Uterus (tissue), 4 donors: ENCODE results near the gene ADAMTS18. TPM values are rescaled to one million over a fixed set of nuclear protein-coding genes. Genes with fewer than 3 reads are reported as not detected.
"Not testable (repeated sequence)": the region's sequence is repeated elsewhere in the genome, so short reads cannot be mapped to it uniquely, and the experiment has no call there.

Experiments
- DNase-seq, 2 donors: peaks; one replicate each; pipeline ENCODE4 v3.0.0-alpha.2; 2019 to 2020
- H3K27ac ChIP-seq, 2 donors: fragments of 200-600 bp; sonication (generic); 1 replicate in 1 of 2; 2 replicates in 1 of 2; pipeline ENCODE4 v1.5.1; 2016 to 2018
- H3K27me3 ChIP-seq, 2 donors: fragments of 200-600 bp; sonication (generic); one replicate each; pipeline ENCODE4 v1.5.1; 2018 to 2019; ENCODE audit warnings: control low read depth in 1 of 2
- H3K36me3 ChIP-seq, 2 donors: fragments of 200-600 bp; sonication (generic); one replicate each; pipeline ENCODE4 v1.5.1; 2019; ENCODE audit warnings: control low read depth in 1 of 2
- H3K4me1 ChIP-seq, 2 donors: fragments of 200-600 bp; sonication (generic); one replicate each; pipeline ENCODE4 v1.5.1; 2018 to 2019; ENCODE audit warnings: control low read depth in 1 of 2
- H3K4me3 ChIP-seq, 2 donors: fragments of 200-600 bp; sonication (generic); 1 replicate in 1 of 2; 2 replicates in 1 of 2; pipeline ENCODE4 v1.5.1; 2018 to 2019; ENCODE audit warnings: mild to moderate bottlenecking in 1 of 2
- H3K9me3 ChIP-seq, 2 donors: fragments of 200-600 bp; sonication (generic); one replicate each; pipeline ENCODE4 v1.5.1; 2019; ENCODE audit warnings: control low read depth in 1 of 2
- CTCF ChIP-seq, 4 experiments: fragments of 200-600 bp in 2 of 4; fragments of 450-650 bp in 2 of 4; sonication (generic) in 2 of 4; IDR thresholded peaks; one replicate each; pipeline ENCODE4 v1.5.1; 2016 to 2019; ENCODE audit warnings: antibody characterized with exemption in 4 of 4, mild to moderate bottlenecking in 2 of 4, moderate library complexity in 1 of 4
- POLR2A ChIP-seq, 2 donors: fragments of 450-650 bp; IDR thresholded peaks; one replicate each; pipeline ENCODE4 v1.6.1; 2016; ENCODE audit warnings: antibody characterized with exemption in 2 of 2, mild to moderate bottlenecking in 1 of 2, moderate library complexity in 1 of 2
- intact Hi-C: fragments of 100-400 bp; cut with DNase I; formaldehyde crosslinking; loops from one replicate; pipeline ENCODE4 v1.15.1; 2023; ENCODE audit warnings: low total_unique reads
- total RNA-seq, 4 donors: library from RNA; depleted of rRNA in 3 of 4; stranded (reverse); fragments of >200 nt in 3 of 4; gene quantifications; one replicate each; pipeline versions ENCODE4 v1.1.0 to v1.2.4, GENCODE V29; 2014 to 2023
- donor health status: DM: yes; HTN: yes; CAD: no.

The ADAMTS18 gene
- total RNA-seq, 4 donors from 2014 or later = 3.5 to 5.3 TPM; not detected in 2

DNA sequence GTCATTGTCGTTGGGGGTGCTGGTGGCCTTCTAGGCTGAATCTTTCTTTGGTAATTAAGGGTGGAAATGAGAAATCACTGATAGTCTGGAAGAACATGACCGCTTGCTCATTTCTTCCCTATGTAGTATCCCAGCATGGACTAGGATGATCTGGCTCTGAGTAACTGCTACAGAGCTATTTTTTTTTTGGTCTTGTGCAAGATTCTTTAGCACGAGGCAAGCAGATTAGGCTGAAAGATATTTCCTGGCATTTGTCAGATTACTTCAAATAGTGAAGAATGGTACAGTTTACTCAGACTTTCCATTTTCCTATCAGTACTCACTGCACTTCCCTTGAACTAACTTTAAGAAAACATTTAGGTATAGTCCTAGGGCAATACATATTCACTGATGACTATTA, 146.6 kb downstream of the ADAMTS18 start:
- Histone ChIP-seq H3K27me3 (no peaks in the 10 kb centered on the region), H3K27ac (no peak overlapping the region), H3K4me3 (no peak overlapping the region), H3K36me3 (no peaks in the 10 kb centered on the region), H3K4me1 (no peaks in the 10 kb centered on the region), H3K9me3 (no peaks in the 10 kb centered on the region)
- DNase-seq = no peak
- TF ChIP-seq POLR2A (IDR thresholded peaks at IDR 0.05) (no peak), CTCF (IDR thresholded peaks at IDR 0.05) (no peak)
- intact Hi-C loops = no loop called here

DNA sequence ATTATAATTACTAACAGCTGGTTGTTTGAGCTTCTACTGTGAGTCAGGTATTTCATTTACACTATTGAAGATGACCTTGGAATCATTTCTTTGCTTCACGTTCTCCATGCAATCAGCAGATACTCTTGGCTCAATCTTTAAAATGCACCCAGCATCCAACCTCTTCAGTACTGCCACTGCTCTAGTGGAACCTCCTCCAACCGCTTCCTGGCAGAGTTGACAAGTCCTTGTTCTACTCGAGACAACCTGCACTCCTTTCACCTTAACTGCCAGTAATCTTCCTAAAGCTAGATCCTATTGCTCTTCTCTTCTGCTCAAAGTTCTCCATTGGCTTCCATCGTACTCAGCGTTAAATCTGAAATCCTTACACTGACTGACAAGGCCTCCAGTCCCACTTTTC, 149.2 kb downstream of the ADAMTS18 start:
- no peak overlapping the region for H3K4me3 ChIP-seq
- no peak for TF ChIP-seq POLR2A (IDR thresholded peaks at IDR 0.05)
- no peak for TF ChIP-seq CTCF (IDR thresholded peaks at IDR 0.05)
- no peak overlapping the region for H3K27ac ChIP-seq
- H3K27me3 ChIP-seq = no peaks in the 10 kb centered on the region
- no peaks in the 10 kb centered on the region for H3K4me1 ChIP-seq
- intact Hi-C loops = no loop called here
- no peak for DNase-seq
- no peaks in the 10 kb centered on the region for H3K9me3 ChIP-seq
- H3K36me3 ChIP-seq = no peaks in the 10 kb centered on the region

DNA sequence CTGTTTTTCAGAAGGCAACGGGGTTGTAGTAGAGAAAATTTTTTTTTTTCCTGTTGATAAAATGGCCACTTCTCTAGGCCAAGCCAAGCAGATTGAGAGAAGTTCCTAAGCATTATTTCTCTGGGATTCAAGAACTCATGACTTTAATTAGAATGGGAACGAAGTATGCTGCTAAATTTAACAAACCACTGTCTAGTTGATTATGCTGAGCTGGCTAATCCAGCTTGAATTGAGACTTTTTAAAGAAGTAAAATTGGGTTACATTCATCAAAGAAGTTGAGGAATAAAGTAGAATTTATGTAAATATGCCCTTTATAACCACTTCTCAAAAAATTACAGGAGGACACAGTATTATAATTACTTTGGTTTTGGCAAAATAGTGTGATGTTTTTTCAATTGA, 152.5 kb downstream of the ADAMTS18 start:
- no peak for DNase-seq
- Histone ChIP-seq H3K4me3 (no peak overlapping the region), H3K36me3 (no peaks in the 10 kb centered on the region), H3K9me3 (no peaks in the 10 kb centered on the region), H3K4me1 (no peaks in the 10 kb centered on the region), H3K27ac (no peak overlapping the region), H3K27me3 (no peaks in the 10 kb centered on the region)
- TF ChIP-seq CTCF (IDR thresholded peaks at IDR 0.05) = no peak
- no peak for TF ChIP-seq POLR2A (IDR thresholded peaks at IDR 0.05)
- intact Hi-C loops = no loop called here

DNA sequence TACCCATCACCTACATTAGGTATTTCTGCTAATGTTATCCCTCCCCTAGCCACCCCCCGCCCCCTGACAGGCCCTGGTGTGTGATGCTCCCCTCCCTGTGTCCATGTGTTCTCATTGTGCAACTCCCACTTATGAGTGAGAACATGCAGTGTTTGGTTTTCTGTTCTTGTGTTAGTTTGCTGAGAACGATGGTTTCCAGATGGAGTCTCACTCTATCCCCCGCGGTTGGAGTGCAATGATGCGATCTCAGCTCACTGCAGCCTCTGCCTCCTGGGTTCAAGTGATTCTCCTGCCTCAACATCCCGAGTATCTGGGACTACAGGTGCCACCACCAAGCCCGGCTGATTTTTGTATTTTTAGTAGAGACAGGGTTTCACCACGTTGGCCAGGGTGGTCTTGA, 155.5 kb downstream of the ADAMTS18 start:
- H3K36me3 ChIP-seq, H3K27me3 ChIP-seq, H3K4me3 ChIP-seq, DNase-seq, intact Hi-C loops, H3K27ac ChIP-seq, H3K9me3 ChIP-seq, H3K4me1 ChIP-seq: not testable (repeated sequence)

GRCh38 chr16:77277571-77277970, 157.3 kb downstream of the ADAMTS18 start:
- no peak for DNase-seq
- no peaks in the 10 kb centered on the region for H3K9me3 ChIP-seq
- no peaks in the 10 kb centered on the region for H3K36me3 ChIP-seq
- no peaks in the 10 kb centered on the region for H3K27me3 ChIP-seq
- no peak overlapping the region for H3K4me3 ChIP-seq
- TF ChIP-seq POLR2A (IDR thresholded peaks at IDR 0.05) (no peak), CTCF (IDR thresholded peaks at IDR 0.05) (no peak)
- intact Hi-C loops = no loop called here
- H3K4me1 ChIP-seq = no peaks in the 10 kb centered on the region
- H3K27ac ChIP-seq = no peak overlapping the region

DNA sequence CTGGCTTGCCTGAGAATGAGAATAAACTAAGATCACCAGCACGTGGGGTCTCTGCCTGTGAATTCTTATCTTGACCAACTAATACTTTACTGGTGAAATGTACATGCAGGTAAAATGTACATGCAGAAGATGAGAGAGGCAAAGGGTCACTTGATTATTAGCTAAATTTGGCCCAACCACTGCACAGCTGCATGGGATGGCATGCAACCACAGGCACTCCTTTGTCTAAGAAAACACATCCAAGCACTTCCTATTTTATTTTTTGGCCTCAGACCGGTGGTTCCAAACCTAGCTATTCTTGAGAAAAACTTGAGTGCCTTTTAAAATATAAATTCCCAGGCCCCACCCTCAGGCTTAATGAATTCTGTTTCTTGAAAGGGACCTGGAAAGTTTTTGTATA, 157.7 kb downstream of the ADAMTS18 start:
- no peak for TF ChIP-seq POLR2A (IDR thresholded peaks at IDR 0.05)
- no peak for TF ChIP-seq CTCF (IDR thresholded peaks at IDR 0.05)
- DNase-seq = no peak
- intact Hi-C loops = no loop called here
- H3K27me3 ChIP-seq = no peaks in the 10 kb centered on the region
- no peaks in the 10 kb centered on the region for H3K4me1 ChIP-seq
- H3K27ac ChIP-seq = no peak overlapping the region
- H3K36me3 ChIP-seq = no peaks in the 10 kb centered on the region
- no peak overlapping the region for H3K4me3 ChIP-seq
- no peaks in the 10 kb centered on the region for H3K9me3 ChIP-seq
